Stimulated activated CD8-positive, alpha-beta memory T cell treated with anti-CD3 and anti-CD28 coated beads, Interleukin-12 subunit alpha, Interleukin-12 subunit beta, amount 100 ng/mL, for 24 hours (primary cell): ENCODE results near the gene PPP1R12B.
"Not testable (repeated sequence)": the region's sequence is repeated elsewhere in the genome, so short reads cannot be mapped to it uniquely, and the experiment has no call there.

Source experiments
- DNase-seq: peaks from one replicate; pipeline ENCODE4 v3.0.0-alpha.2; 2020; ENCODE audit errors: extremely low read depth

Gene PPP1R12B

GRCh38 chr1:202343652-202344349 is 4.7 kb upstream of the PPP1R12B start:
- no peak for DNase-seq

GRCh38 chr1:202348005-202348508 is 442 bp upstream of the PPP1R12B start:
- no peak for DNase-seq

GRCh38 chr1:202349206-202349928 is 868 bp downstream of the PPP1R12B start:
- DNase-seq = no peak

- DNase-seq = no peak
These were observed 3.2 kb downstream of the PPP1R12B start for GRCh38 chr1:202351725-202352124.

GRCh38 chr1:202352583-202353197 is 4.2 kb downstream of the PPP1R12B start:
- not testable (repeated sequence) for DNase-seq

- no peak for DNase-seq
These were observed 7.5 kb downstream of the PPP1R12B start for GRCh38 chr1:202355944-202356553.

- DNase-seq = no peak
These were observed 9.0 kb downstream of the PPP1R12B start for GRCh38 chr1:202357506-202357905.

- DNase-seq = no peak
These were observed 12.7 kb downstream of the PPP1R12B start for GRCh38 chr1:202361224-202361623.

- no peak for DNase-seq
These were observed 13.2 kb downstream of the PPP1R12B start for GRCh38 chr1:202361701-202362100.

GRCh38 chr1:202362212-202362611 is 13.7 kb downstream of the PPP1R12B start:
- no peak for DNase-seq

GRCh38 chr1:202365092-202365815 is 16.8 kb downstream of the PPP1R12B start:
- DNase-seq = no peak

- DNase-seq = no peak
These were observed 18.8 kb downstream of the PPP1R12B start for GRCh38 chr1:202367271-202367670.

GRCh38 chr1:202370906-202371305 is 22.4 kb downstream of the PPP1R12B start:
- not testable (repeated sequence) for DNase-seq

- DNase-seq = no peak
These were observed 25.6 kb downstream of the PPP1R12B start for GRCh38 chr1:202374099-202374498.

- not testable (repeated sequence) for DNase-seq
These were observed 26.7 kb downstream of the PPP1R12B start for GRCh38 chr1:202375175-202375574.

GRCh38 chr1:202376247-202376646 is 27.7 kb downstream of the PPP1R12B start:
- no peak for DNase-seq

GRCh38 chr1:202379884-202380529 is 31.5 kb downstream of the PPP1R12B start:
- not testable (repeated sequence) for DNase-seq

- not testable (repeated sequence) for DNase-seq
These were observed 32.0 kb downstream of the PPP1R12B start for GRCh38 chr1:202380535-202380934.

GRCh38 chr1:202381867-202382266 is 33.4 kb downstream of the PPP1R12B start:
- DNase-seq = not testable (repeated sequence)

- not testable (repeated sequence) for DNase-seq
These were observed 47.3 kb downstream of the PPP1R12B start for GRCh38 chr1:202395831-202396230.

- no peak for DNase-seq
These were observed 48.8 kb downstream of the PPP1R12B start for GRCh38 chr1:202397256-202397655.
